ENCODE results near the gene CLTC.
"Not testable (repeated sequence)": the region's sequence is repeated elsewhere in the genome, so short reads cannot be mapped to it uniquely, and the experiment has no call there.

CLTC gene

GRCh38 chr17:59619298-59620063 lies at the start of gene CLTC:
CLTC (plus strand) TSS chr17:59619895; CDS start chr17:59620132, 237 bp downstream.
- peak within 1 kb of the TSS; percentile 93 for H3K4me3 ChIP-seq
- peak; percentile 97 for DNase-seq (ENCODE audit: low spot score)
- H3K27ac ChIP-seq = peak within 1 kb of the TSS; percentile 94 to 99
- no peak for TF ChIP-seq CTCF (IDR thresholded peaks at IDR 0.05)

- H3K4me3 ChIP-seq = no peak overlapping the region
- no peak for TF ChIP-seq CTCF (IDR thresholded peaks at IDR 0.05)
- DNase-seq (ENCODE audit: low spot score) = no peak
- H3K27ac ChIP-seq = no peak overlapping the region
Observed at GRCh38 chr17:59572301-59572924, 47.3 kb upstream of the CLTC start.

- H3K4me3 ChIP-seq; DNase-seq (ENCODE audit: low spot score); H3K27ac ChIP-seq: not testable (repeated sequence)
Observed at GRCh38 chr17:59584168-59584567, 35.5 kb upstream of the CLTC start.

GRCh38 chr17:59600169-59600568 lies 19.5 kb upstream of the CLTC start:
- DNase-seq (ENCODE audit: low spot score) = no peak
- Histone ChIP-seq H3K27ac (no peak overlapping the region), H3K4me3 (no peak overlapping the region)
- TF ChIP-seq CTCF (IDR thresholded peaks at IDR 0.05) = no peak

- no peak for DNase-seq (ENCODE audit: low spot score)
- no peak overlapping the region for H3K27ac ChIP-seq
- no peak overlapping the region for H3K4me3 ChIP-seq
- TF ChIP-seq CTCF (IDR thresholded peaks at IDR 0.05) = no peak
Observed at GRCh38 chr17:59601130-59601529, 18.6 kb upstream of the CLTC start.

- DNase-seq (ENCODE audit: low spot score) = no peak
- H3K27ac ChIP-seq = no peak overlapping the region
- H3K4me3 ChIP-seq = no peak overlapping the region
- no peak for TF ChIP-seq CTCF (IDR thresholded peaks at IDR 0.05)
Observed at GRCh38 chr17:59607061-59607460, 12.6 kb upstream of the CLTC start.

GRCh38 chr17:59607817-59608403 lies 11.8 kb upstream of the CLTC start:
- H3K4me3 ChIP-seq = no peak overlapping the region
- no peak for TF ChIP-seq CTCF (IDR thresholded peaks at IDR 0.05)
- DNase-seq (ENCODE audit: low spot score) = no peak
- no peak overlapping the region for H3K27ac ChIP-seq

Data from coronary artery (tissue), 2 donors.